MM.1S (cell line): Measurements from ENCODE around the gene MITF.

Experiments
- DNase-seq: peaks from one replicate; pipeline ENCODE4 v3.0.0-alpha.2; 2015
- H2AFZ ChIP-seq: fragments of 300-600 bp; sonication (generic); 2 replicates; pipeline ENCODE4 v1.6.0; 2016; ENCODE audit warnings: antibody characterized with exemption, low read length
- H3F3A ChIP-seq: fragments of 300-600 bp; sonication (generic); 2 replicates; pipeline ENCODE4 v1.6.1; 2016; ENCODE audit warnings: mild to moderate bottlenecking, antibody characterized with exemption, low read length, moderate library complexity, mixed read lengths; ENCODE audit not compliant: insufficient read depth
- H3K27ac ChIP-seq: fragments of 300-600 bp; sonication (generic); 2 replicates; pipeline ENCODE4 v1.5.1; 2016; ENCODE audit warnings: mild to moderate bottlenecking, low read length
- H3K27me3 ChIP-seq: fragments of 300-600 bp; sonication (generic); replicated peaks from 2 replicates; pipeline ENCODE4 v1.6.0; 2016; ENCODE audit warnings: low read length; ENCODE audit not compliant: insufficient read depth
- H3K36me3 ChIP-seq: fragments of 300-600 bp; sonication (generic); replicated peaks from 2 replicates; pipeline ENCODE4 v1.6.1; 2016; ENCODE audit warnings: mild to moderate bottlenecking, low read length, mixed read lengths; ENCODE audit not compliant: insufficient read depth
- H3K4me1 ChIP-seq: fragments of 300-600 bp; sonication (generic); 2 replicates; pipeline ENCODE4 v1.6.1; 2016; ENCODE audit warnings: low read length, mixed read lengths
- H3K4me2 ChIP-seq: fragments of 300-600 bp; sonication (generic); 2 replicates; pipeline ENCODE4 v1.6.0; 2016; ENCODE audit warnings: low read depth, low read length
- H3K4me3 ChIP-seq: fragments of 300-600 bp; sonication (generic); 2 replicates; pipeline ENCODE4 v1.5.1; 2016; ENCODE audit warnings: low read length, mixed read lengths
- H3K79me2 ChIP-seq: fragments of 300-600 bp; sonication (generic); 2 replicates; pipeline ENCODE4 v1.6.1; 2016; ENCODE audit warnings: mixed run types, low read length, mixed read lengths
- H3K9ac ChIP-seq: fragments of 300-600 bp; sonication (generic); 2 replicates; pipeline ENCODE4 v1.6.1; 2016; ENCODE audit warnings: low read length, mixed read lengths
- H3K9me2 ChIP-seq: fragments of 300-600 bp; sonication (generic); replicated peaks from 2 replicates; pipeline ENCODE4 v1.6.1; 2016; ENCODE audit warnings: mild to moderate bottlenecking, low read length, mixed read lengths; ENCODE audit not compliant: insufficient read depth
- H3K9me3 ChIP-seq: fragments of 300-600 bp; sonication (generic); replicated peaks from 2 replicates; pipeline ENCODE4 v1.6.1; 2016; ENCODE audit warnings: mild to moderate bottlenecking, low read length, mixed read lengths; ENCODE audit not compliant: insufficient read depth
- H4K20me1 ChIP-seq: fragments of 300-600 bp; sonication (generic); 2 replicates; pipeline ENCODE4 v1.6.1; 2016; ENCODE audit warnings: mild to moderate bottlenecking, low read length, moderate library complexity, mixed read lengths; ENCODE audit not compliant: insufficient read depth
- EZH2 ChIP-seq: fragments of 300-600 bp; sonication (generic); optimal IDR thresholded peaks from 2 replicates; pipeline ENCODE3; 2017; ENCODE audit warnings: low read depth, mild to moderate bottlenecking, antibody characterized with exemption, low read length, mixed read lengths
- EZH2phosphoT487 ChIP-seq: fragments of 300-600 bp; sonication (generic); IDR thresholded peaks from 2 replicates; pipeline ENCODE4 v1.6.1; 2018; ENCODE audit warnings: antibody characterized with exemption, low read length
- TF ChIP-seq, protein P1 (sequence below): fragments of 300-600 bp; sonication (generic); IDR thresholded peaks from 2 replicates; pipeline ENCODE4 v1.5.1; 2016; ENCODE audit warnings: antibody characterized with exemption, low read length, mixed read lengths

Gene MITF

DNA sequence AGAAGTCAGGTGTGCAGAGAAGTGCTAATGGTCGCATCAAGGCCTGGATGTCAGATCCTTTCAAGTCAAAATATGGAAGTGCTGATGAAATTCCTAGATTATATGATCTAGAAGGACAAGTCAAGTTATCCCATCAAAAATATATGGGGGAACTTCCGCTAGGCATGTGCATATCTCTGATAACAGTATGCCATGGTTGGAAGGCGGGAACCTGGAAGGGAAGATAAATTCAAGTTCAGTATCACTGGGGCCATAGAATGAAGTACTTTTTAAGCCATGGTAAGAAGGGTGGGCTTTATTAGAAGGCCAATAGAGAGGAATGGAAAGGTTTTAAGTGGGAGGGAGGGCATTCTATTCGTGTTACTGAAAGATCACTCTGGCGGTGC is 38.3 kb downstream of the MITF start:
- no peak for TF ChIP-seq EZH2phosphoT487
- TF ChIP-seq, protein P1, sequence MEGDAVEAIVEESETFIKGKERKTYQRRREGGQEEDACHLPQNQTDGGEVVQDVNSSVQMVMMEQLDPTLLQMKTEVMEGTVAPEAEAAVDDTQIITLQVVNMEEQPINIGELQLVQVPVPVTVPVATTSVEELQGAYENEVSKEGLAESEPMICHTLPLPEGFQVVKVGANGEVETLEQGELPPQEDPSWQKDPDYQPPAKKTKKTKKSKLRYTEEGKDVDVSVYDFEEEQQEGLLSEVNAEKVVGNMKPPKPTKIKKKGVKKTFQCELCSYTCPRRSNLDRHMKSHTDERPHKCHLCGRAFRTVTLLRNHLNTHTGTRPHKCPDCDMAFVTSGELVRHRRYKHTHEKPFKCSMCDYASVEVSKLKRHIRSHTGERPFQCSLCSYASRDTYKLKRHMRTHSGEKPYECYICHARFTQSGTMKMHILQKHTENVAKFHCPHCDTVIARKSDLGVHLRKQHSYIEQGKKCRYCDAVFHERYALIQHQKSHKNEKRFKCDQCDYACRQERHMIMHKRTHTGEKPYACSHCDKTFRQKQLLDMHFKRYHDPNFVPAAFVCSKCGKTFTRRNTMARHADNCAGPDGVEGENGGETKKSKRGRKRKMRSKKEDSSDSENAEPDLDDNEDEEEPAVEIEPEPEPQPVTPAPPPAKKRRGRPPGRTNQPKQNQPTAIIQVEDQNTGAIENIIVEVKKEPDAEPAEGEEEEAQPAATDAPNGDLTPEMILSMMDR: no peak
- Histone ChIP-seq H3F3A (no peaks in the 10 kb centered on the region), H2AFZ (no peak overlapping the region), H3K36me3 (no peaks in the 10 kb centered on the region), H3K27me3 (no peaks in the 10 kb centered on the region), H3K79me2 (no peaks in the 10 kb centered on the region), H3K9ac (no peak overlapping the region), H3K9me3 (no peaks in the 10 kb centered on the region), H3K4me1 (no peaks in the 10 kb centered on the region), H3K27ac (no peak overlapping the region), H4K20me1 (no peaks in the 10 kb centered on the region), H3K4me3 (no peak overlapping the region), H3K4me2 (no peak overlapping the region), H3K9me2 (no peaks in the 10 kb centered on the region)
- no peak for DNase-seq

DNA sequence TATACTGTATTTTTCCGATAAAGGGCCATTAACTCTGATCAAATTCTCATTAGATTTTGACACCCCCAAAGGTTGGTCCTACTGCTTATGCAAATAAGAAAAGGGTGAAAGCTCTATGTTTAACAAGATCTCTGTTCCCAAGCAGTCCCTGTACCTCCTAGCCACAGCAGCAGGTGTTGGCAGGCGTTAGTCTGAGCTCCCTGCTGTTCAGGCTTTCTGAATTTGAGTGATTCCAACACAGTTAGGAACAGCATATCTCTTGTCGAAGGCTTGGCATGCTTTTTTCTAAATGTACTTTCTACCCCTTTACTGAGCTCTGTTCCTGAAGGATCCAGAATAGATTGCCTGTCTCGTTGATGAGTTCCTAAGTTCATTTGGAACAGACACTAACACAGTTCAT is 42.3 kb downstream of the MITF start:
- H3K27me3 ChIP-seq: no peaks in the 10 kb centered on the region
- no peak overlapping the region for H3K27ac ChIP-seq
- no peak overlapping the region for H2AFZ ChIP-seq
- H4K20me1 ChIP-seq: no peaks in the 10 kb centered on the region
- no peak for TF ChIP-seq EZH2
- TF ChIP-seq, protein P1: no peak
- no peak for TF ChIP-seq EZH2phosphoT487
- no peaks in the 10 kb centered on the region for H3F3A ChIP-seq
- H3K4me3 ChIP-seq: no peak overlapping the region
- no peaks in the 10 kb centered on the region for H3K9me2 ChIP-seq
- H3K4me1 ChIP-seq: no peaks in the 10 kb centered on the region
- H3K9ac ChIP-seq: no peak overlapping the region
- no peaks in the 10 kb centered on the region for H3K36me3 ChIP-seq
- H3K9me3 ChIP-seq: no peaks in the 10 kb centered on the region
- no peak overlapping the region for H3K4me2 ChIP-seq
- no peak for DNase-seq
- H3K79me2 ChIP-seq: no peaks in the 10 kb centered on the region

DNA sequence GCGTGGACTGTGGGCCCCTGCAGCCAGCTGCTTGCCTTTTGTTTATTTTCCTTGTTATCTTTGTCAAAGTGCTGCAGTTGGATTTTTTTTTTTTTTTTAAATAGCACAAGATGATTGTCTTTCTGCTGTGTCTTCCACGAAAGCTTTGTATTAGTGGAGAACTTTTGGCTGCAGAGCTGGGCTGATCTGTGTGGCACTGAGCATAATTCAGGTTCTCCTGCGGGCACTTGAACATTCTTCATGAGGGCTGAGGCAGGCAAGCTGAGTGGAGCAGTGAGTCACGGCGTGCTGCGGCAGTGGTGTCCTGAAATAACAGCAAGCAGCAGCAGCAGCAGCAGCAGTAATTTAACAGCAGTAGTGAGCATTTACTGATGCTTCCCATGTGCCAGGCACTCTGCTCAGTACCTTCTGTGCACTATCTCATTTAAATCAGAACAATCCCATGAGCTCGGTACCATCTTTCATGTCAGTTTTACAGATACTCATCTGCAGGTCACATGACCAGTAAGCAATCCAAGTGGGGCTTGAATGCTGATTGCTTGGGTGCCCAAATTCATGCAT is 45.8 kb downstream of the MITF start:
- Histone ChIP-seq H3K9me3 (no peaks in the 10 kb centered on the region), H3F3A (no peaks in the 10 kb centered on the region), H3K9me2 (no peaks in the 10 kb centered on the region), H2AFZ (no peak overlapping the region), H3K79me2 (no peaks in the 10 kb centered on the region), H3K9ac (no peak overlapping the region), H3K4me3 (no peak overlapping the region), H3K4me1 (peaks cover 11% of the 10 kb centered on the region; the same call in 1 of the 2 replicates), H3K27me3 (no peaks in the 10 kb centered on the region), H3K27ac (no peak overlapping the region), H3K4me2 (no peak overlapping the region), H3K36me3 (no peaks in the 10 kb centered on the region), H4K20me1 (no peaks in the 10 kb centered on the region)
- no peak for TF ChIP-seq EZH2
- TF ChIP-seq, protein P1: no peak
- no peak for TF ChIP-seq EZH2phosphoT487
- DNase-seq: no peak
